GM19238 (cell line): Measurements from ENCODE around the gene AKAP12.

ENCODE experiments used
- DNase-seq: peaks from one replicate; pipeline ENCODE4 v3.0.0; 2011; ENCODE audit warnings: low spot score; ENCODE audit not compliant: insufficient read length

Gene AKAP12

DNA sequence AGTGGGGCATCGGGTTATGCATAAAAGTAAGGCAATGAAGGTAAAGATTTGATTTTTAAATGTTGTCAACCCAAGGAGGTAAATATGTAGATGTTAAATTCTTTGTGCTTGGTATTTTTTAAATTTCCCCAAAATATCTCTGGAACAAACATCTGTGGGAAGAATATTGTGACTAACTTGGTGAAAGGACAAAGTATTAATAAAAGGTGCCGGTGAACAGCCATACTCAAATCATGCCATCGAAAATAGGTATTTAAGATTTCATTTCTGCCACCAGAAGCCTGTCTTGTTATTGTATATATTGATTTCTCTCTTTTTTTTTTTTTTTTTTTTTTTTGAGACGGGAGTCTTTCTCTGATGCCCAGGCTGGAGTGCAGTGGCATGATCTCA is 164.1 kb downstream of the AKAP12 start:
- no peak for DNase-seq
